HFFc6 (cell line): Measurements from ENCODE around the gene SERPINA3. TPM values are rescaled to one million over a fixed set of nuclear protein-coding genes. Genes with fewer than 3 reads are reported as not detected.
"Not testable (repeated sequence)": the region's sequence is repeated elsewhere in the genome, so short reads cannot be mapped to it uniquely, and the experiment has no call there.

ENCODE experiments used
- DNase-seq: peaks from one replicate; pipeline ENCODE4 v3.0.0-alpha.2; 2018
- H3K27ac Mint-ChIP-seq: 2 replicates; pipeline ENCODE4 v1.8.0; 2020; ENCODE audit warnings: mild to moderate bottlenecking, mixed read lengths
- H3K27me3 Mint-ChIP-seq: 2 replicates; pipeline ENCODE4 v1.8.0; 2021; ENCODE audit warnings: mild to moderate bottlenecking, moderate library complexity, mixed read lengths; ENCODE audit not compliant: insufficient read depth
- H3K36me3 Mint-ChIP-seq: 2 replicates; pipeline ENCODE4 v1.8.0; 2021; ENCODE audit warnings: low read depth, mixed read lengths
- H3K4me1 Mint-ChIP-seq: 2 replicates; pipeline ENCODE4 v1.8.0; 2020; ENCODE audit warnings: low read depth, mixed read lengths
- H3K4me3 Mint-ChIP-seq: 2 replicates; pipeline ENCODE4 v1.8.0; 2020; ENCODE audit warnings: mild to moderate bottlenecking, moderate library complexity, mixed read lengths
- H3K9me3 Mint-ChIP-seq: 2 replicates; pipeline ENCODE4 v1.8.0; 2020; ENCODE audit warnings: mild to moderate bottlenecking, mixed read lengths
- CTCF ChIP-seq: fragments of 200-600 bp; sonication (generic); IDR thresholded peaks from 2 replicates; pipeline ENCODE4 v1.5.0; 2021; ENCODE audit warnings: antibody characterized with exemption, mild to moderate bottlenecking
- total RNA-seq, 6 experiments: library from RNA; stranded (reverse); fragmentation: NEBNext Ultra II Directional; extraction: Animal tissue kit (Norgen Biotek cat#: 25700); gene quantifications; 2 replicates in 1 of 6; 3 replicates in 5 of 6; pipeline ENCODE4 v1.2.3, GENCODE V29; 2021

The SERPINA3 gene
- total RNA-seq, 6 experiments from 2014 or later: not detected

- DNase-seq: no peak
- Mint-ChIP-seq H3K4me3 (no peak overlapping the region), H3K27me3 (peaks cover 3% of the 10 kb centered on the region; the same call in 1 of the 2 replicates), H3K36me3 (peaks cover 8% of the 10 kb centered on the region; the same call in 1 of the 2 replicates), H3K9me3 (peaks cover 48% of the 10 kb centered on the region), H3K4me1 (no peaks in the 10 kb centered on the region), H3K27ac (no peak overlapping the region)
- TF ChIP-seq CTCF: no peak
Observed at GRCh38 chr14:94636744-94637412, 24.7 kb downstream of the SERPINA3 start.

GRCh38 chr14:94637814-94638213 lies 25.6 kb downstream of the SERPINA3 start:
- H3K36me3 Mint-ChIP-seq, H3K4me3 Mint-ChIP-seq, H3K27ac Mint-ChIP-seq, H3K4me1 Mint-ChIP-seq, DNase-seq, H3K27me3 Mint-ChIP-seq: not testable (repeated sequence)
- H3K9me3 Mint-ChIP-seq: peaks cover 52% of the 10 kb centered on the region

GRCh38 chr14:94638339-94638738 lies 26.1 kb downstream of the SERPINA3 start:
- Mint-ChIP-seq H3K36me3 (peaks cover 8% of the 10 kb centered on the region; the same call in 1 of the 2 replicates), H3K27ac (no peak overlapping the region), H3K9me3 (peaks cover 54% of the 10 kb centered on the region), H3K27me3 (peaks cover 3% of the 10 kb centered on the region; the same call in 1 of the 2 replicates), H3K4me1 (no peaks in the 10 kb centered on the region), H3K4me3 (no peak overlapping the region)
- no peak for DNase-seq
- no peak for TF ChIP-seq CTCF

- no peak for DNase-seq
- TF ChIP-seq CTCF: no peak
- no peak overlapping the region for H3K4me3 Mint-ChIP-seq
- H3K27ac Mint-ChIP-seq: no peak overlapping the region
- H3K4me1 Mint-ChIP-seq: no peaks in the 10 kb centered on the region
- H3K36me3 Mint-ChIP-seq: peaks cover 8% of the 10 kb centered on the region; the same call in 1 of the 2 replicates
- H3K9me3 Mint-ChIP-seq: peaks cover 54% of the 10 kb centered on the region
- H3K27me3 Mint-ChIP-seq: peaks cover 3% of the 10 kb centered on the region; the same call in 1 of the 2 replicates
Observed at GRCh38 chr14:94638961-94639817, 27.0 kb downstream of the SERPINA3 start.

- peaks cover 3% of the 10 kb centered on the region; the same call in 1 of the 2 replicates for H3K27me3 Mint-ChIP-seq
- no peak for DNase-seq
- no peaks in the 10 kb centered on the region for H3K4me1 Mint-ChIP-seq
- H3K27ac Mint-ChIP-seq: no peak overlapping the region
- no peak overlapping the region for H3K4me3 Mint-ChIP-seq
- H3K36me3 Mint-ChIP-seq: peaks cover 8% of the 10 kb centered on the region; the same call in 1 of the 2 replicates
- TF ChIP-seq CTCF: no peak
- peaks cover 64% of the 10 kb centered on the region for H3K9me3 Mint-ChIP-seq
Observed at GRCh38 chr14:94640721-94641631, 28.8 kb downstream of the SERPINA3 start.
